ENCODE measurements around the gene SH2B3. TPM values are rescaled to one million over a fixed set of nuclear protein-coding genes. Genes with fewer than 3 reads are reported as not detected.

The SH2B3 gene
- total and polyA plus RNA-seq, 9 of the 15 experiments (the other 6 are each of a cell fraction or from before 2014, with no cell fraction given): 10.8 to 75.3 (median 37.4) TPM

DNA sequence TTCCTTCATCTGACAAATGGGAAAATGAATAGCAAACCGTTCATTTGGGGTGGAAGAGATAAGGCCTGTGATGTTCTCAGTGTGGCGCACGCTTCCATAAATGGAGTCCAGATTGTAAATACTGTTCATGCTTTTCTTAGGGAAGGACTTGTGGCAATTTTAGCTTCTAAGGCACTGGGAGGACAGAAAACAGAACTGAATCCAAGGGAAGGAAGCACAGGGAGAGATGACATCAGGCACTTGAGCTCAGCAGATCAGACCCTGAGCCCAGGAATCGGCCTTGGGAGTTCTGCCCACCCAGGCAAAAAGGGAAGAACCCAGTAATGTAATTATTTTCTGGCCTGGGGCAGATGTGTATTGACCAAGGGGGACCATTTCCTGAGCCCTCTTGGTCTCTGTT, 7.2 kb upstream of the SH2B3 start:
- Histone ChIP-seq H3K27me3 (ENCODE audit: control insufficient read depth in 2 of 2, insufficient read depth in 2 of 2, low read length in 2 of 2) (no peaks in the 10 kb centered on the region), H3K79me2 (ENCODE audit: control insufficient read depth, insufficient read depth, low read length) (no peaks in the 10 kb centered on the region), H3K4me1 (replicated peaks in 1 of 2; ENCODE audit: control insufficient read depth in 2 of 2, insufficient read depth in 2 of 2, low read length in 2 of 2) (peaks cover 30 to 37% of the 10 kb centered on the region in 2 experiments; a peak in 4 of 5 replicates), H3K36me3 (ENCODE audit: control insufficient read depth, insufficient read depth, low read length) (no peaks in the 10 kb centered on the region), H3K9me3 (replicated peaks; ENCODE audit: control insufficient read depth, insufficient read depth, low read depth, low read length) (no peaks in the 10 kb centered on the region), H3K9ac (ENCODE audit: insufficient read depth in 1 of 2, low read depth in 2 of 2, low read length in 2 of 2) (peak overlapping the region in 1 of 2 experiments; percentile 2; a peak in 1 of 4 replicates), H3K4me2 (ENCODE audit: insufficient read depth, low read length) (no peak overlapping the region), H4K20me1 (replicated peaks; ENCODE audit: control insufficient read depth, insufficient read depth, low read length) (no peaks in the 10 kb centered on the region), H3K9me1 (ENCODE audit: control insufficient read depth, insufficient read depth, low read length) (no peaks in the 10 kb centered on the region), H2AFZ (ENCODE audit: low read depth, low read length) (peak overlapping the region; percentile 37), H3K4me3 (no peak overlapping the region), H3K27ac (ENCODE audit: extremely low read depth, low read depth, low read length) (peak overlapping the region; percentile 12; the same call in 1 of the 3 replicates)
- in situ Hi-C loops (cut with MboI): no loop called here
- ATAC-seq (no peak), FAIRE-seq (peak; percentile 49), DNase-seq (ENCODE audit: extremely low read depth in 1 of 4, low spot score in 3 of 4) (peak in 1 of 4 experiments; percentile 10)
- no TSS peak for BruUV-seq (replicated peaks)
- intact Hi-C loops (cut with micrococcal nuclease): loop anchor here (5.0 kb wide), 1 partner anchor 66 kb away; no protein-coding TSS in a partner anchor
- CTCF ChIA-PET (ENCODE audit: low intra/inter-chr PET ratio): interaction anchor here (3.0 kb wide), 1 partner anchor 53 kb away, joined by 54 read pairs; no protein-coding TSS in a partner anchor
- POLR2A ChIA-PET: interaction anchor here (0.5 to 1.0 kb wide), 5 partner anchors 8 to 699 kb away, joined by 3 read pairs; no protein-coding TSS in a partner anchor
- WGBS (ENCODE audit: insufficient coverage, low coverage, missing lambda C conversion rate): 46% methylated on average over 4 of the region's 4 CpGs
- no peak for TF ChIP-seq ATF1 (CRISPR knock-in tag; IDR thresholded peaks at IDR 0.05)
- no peak for TF ChIP-seq ATF1 (tag; IDR thresholded peaks at IDR 0.05)
- no peak for TF ChIP-seq SMARCB1 (IDR thresholded peaks at IDR 0.05; ENCODE audit: insufficient read length, low read depth)
- TF ChIP-seq PHB2 (IDR thresholded peaks at IDR 0.05; ENCODE audit: low read depth): no peak
- TF ChIP-seq, protein P1, sequence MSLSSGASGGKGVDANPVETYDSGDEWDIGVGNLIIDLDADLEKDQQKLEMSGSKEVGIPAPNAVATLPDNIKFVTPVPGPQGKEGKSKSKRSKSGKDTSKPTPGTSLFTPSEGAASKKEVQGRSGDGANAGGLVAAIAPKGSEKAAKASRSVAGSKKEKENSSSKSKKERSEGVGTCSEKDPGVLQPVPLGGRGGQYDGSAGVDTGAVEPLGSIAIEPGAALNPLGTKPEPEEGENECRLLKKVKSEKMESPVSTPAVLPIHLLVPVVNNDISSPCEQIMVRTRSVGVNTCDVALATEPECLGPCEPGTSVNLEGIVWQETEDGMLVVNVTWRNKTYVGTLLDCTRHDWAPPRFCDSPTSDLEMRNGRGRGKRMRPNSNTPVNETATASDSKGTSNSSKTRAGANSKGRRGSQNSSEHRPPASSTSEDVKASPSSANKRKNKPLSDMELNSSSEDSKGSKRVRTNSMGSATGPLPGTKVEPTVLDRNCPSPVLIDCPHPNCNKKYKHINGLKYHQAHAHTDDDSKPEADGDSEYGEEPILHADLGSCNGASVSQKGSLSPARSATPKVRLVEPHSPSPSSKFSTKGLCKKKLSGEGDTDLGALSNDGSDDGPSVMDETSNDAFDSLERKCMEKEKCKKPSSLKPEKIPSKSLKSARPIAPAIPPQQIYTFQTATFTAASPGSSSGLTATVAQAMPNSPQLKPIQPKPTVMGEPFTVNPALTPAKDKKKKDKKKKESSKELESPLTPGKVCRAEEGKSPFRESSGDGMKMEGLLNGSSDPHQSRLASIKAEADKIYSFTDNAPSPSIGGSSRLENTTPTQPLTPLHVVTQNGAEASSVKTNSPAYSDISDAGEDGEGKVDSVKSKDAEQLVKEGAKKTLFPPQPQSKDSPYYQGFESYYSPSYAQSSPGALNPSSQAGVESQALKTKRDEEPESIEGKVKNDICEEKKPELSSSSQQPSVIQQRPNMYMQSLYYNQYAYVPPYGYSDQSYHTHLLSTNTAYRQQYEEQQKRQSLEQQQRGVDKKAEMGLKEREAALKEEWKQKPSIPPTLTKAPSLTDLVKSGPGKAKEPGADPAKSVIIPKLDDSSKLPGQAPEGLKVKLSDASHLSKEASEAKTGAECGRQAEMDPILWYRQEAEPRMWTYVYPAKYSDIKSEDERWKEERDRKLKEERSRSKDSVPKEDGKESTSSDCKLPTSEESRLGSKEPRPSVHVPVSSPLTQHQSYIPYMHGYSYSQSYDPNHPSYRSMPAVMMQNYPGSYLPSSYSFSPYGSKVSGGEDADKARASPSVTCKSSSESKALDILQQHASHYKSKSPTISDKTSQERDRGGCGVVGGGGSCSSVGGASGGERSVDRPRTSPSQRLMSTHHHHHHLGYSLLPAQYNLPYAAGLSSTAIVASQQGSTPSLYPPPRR (CRISPR knock-in tag; IDR thresholded peaks at IDR 0.05; ENCODE audit: borderline replicate concordance): no peak
- no peak for TF ChIP-seq ZNF311 (CRISPR knock-in tag; IDR thresholded peaks at IDR 0.05)
- TF ChIP-seq NFIX (CRISPR knock-in tag; IDR thresholded peaks at IDR 0.05; ENCODE audit: low read depth): no peak
- no peak for TF ChIP-seq PHF20 (IDR thresholded peaks at IDR 0.05; ENCODE audit: partially characterized antibody)
- TF ChIP-seq, protein P2, sequence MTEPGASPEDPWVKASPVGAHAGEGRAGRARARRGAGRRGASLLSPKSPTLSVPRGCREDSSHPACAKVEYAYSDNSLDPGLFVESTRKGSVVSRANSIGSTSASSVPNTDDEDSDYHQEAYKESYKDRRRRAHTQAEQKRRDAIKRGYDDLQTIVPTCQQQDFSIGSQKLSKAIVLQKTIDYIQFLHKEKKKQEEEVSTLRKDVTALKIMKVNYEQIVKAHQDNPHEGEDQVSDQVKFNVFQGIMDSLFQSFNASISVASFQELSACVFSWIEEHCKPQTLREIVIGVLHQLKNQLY (CRISPR knock-in tag; conservative IDR thresholded peaks at IDR 0.05): no peak
- TF ChIP-seq, protein P3, sequence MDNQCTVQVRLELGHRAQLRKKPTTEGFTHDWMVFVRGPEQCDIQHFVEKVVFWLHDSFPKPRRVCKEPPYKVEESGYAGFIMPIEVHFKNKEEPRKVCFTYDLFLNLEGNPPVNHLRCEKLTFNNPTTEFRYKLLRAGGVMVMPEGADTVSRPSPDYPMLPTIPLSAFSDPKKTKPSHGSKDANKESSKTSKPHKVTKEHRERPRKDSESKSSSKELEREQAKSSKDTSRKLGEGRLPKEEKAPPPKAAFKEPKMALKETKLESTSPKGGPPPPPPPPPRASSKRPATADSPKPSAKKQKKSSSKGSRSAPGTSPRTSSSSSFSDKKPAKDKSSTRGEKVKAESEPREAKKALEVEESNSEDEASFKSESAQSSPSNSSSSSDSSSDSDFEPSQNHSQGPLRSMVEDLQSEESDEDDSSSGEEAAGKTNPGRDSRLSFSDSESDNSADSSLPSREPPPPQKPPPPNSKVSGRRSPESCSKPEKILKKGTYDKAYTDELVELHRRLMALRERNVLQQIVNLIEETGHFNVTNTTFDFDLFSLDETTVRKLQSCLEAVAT (IDR thresholded peaks at IDR 0.05): no peak
- TF ChIP-seq ZKSCAN3 (CRISPR knock-in tag; IDR thresholded peaks at IDR 0.05): no peak
